Activated naive CD8-positive, alpha-beta T cell treated with anti-CD3 and anti-CD28 coated beads, Interleukin-2, amount 50 U/mL, for 24 hours (primary cell): ENCODE results near the gene AGXT.

Source experiments
- ATAC-seq: fragments of 150-1000 bp; cut with Tn5 transposase; one replicate; pipeline ENCODE4 v1.10.0; 2021
- DNase-seq: peaks from one replicate; pipeline ENCODE4 v3.0.0; 2021
- H3K27ac Mint-ChIP-seq: one replicate; pipeline ENCODE4 v1.8.0; 2021; ENCODE audit warnings: mild to moderate bottlenecking, mixed read lengths
- H3K27me3 Mint-ChIP-seq: one replicate; pipeline ENCODE4 v1.8.0; 2021; ENCODE audit warnings: mixed read lengths
- H3K36me3 Mint-ChIP-seq: one replicate; pipeline ENCODE4 v1.8.0; 2021; ENCODE audit warnings: low read depth, mixed read lengths
- H3K4me1 Mint-ChIP-seq: one replicate; pipeline ENCODE4 v1.8.0; 2021; ENCODE audit warnings: mixed read lengths
- H3K4me3 Mint-ChIP-seq: one replicate; pipeline ENCODE4 v1.8.0; 2021; ENCODE audit warnings: mild to moderate bottlenecking, moderate library complexity, mixed read lengths
- H3K9me3 Mint-ChIP-seq: one replicate; pipeline ENCODE4 v1.8.0; 2021; ENCODE audit warnings: mixed read lengths

AGXT gene

DNA sequence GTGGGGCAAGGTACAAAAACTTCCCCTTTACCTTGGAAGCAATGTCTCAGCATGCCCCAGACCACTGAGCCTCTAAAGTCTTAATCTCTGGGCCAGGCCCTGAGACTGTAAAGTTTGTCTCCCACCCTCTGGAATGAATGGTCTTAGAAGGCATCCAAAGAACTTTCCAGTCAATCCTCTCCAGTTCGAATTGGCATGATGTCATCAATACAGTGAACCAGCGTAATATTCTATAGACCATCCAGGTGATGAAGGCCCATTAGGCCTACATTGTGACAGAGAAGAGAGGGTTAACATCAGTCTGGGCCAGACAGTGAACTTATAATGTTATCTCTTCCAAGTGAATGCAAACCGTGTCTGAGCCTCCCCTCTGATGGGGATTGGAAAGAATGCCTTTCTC is 16.1 kb downstream of the AGXT start:
- no peaks in the 10 kb centered on the region for H3K36me3 Mint-ChIP-seq
- no peak overlapping the region for H3K27ac Mint-ChIP-seq
- no peaks in the 10 kb centered on the region for H3K4me1 Mint-ChIP-seq
- no peak for ATAC-seq
- H3K9me3 Mint-ChIP-seq = no peaks in the 10 kb centered on the region
- H3K4me3 Mint-ChIP-seq = no peak overlapping the region
- no peak for DNase-seq
- no peaks in the 10 kb centered on the region for H3K27me3 Mint-ChIP-seq

DNA sequence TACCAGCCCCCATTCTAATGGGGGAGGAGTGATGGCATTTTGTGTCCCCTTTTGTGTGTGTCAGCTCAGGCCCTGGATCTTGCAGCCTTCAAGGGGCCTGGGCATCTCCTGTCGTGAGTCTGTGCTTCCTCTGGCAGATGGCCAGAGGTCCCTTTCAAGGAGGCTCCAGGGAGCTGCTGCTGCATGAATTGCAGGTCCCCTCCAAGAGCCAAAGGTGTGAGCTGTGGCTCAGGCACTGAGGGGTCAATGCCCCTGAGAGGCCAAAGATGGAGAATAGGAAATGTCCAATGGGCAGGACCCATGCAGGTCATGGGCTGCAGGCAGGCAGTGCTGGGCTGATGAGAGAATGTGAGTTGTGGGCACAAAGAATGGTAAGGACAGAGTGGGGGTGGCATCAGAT is 16.9 kb downstream of the AGXT start:
- H3K27me3 Mint-ChIP-seq = no peaks in the 10 kb centered on the region
- no peak for ATAC-seq
- no peak overlapping the region for H3K4me3 Mint-ChIP-seq
- no peaks in the 10 kb centered on the region for H3K9me3 Mint-ChIP-seq
- no peak for DNase-seq
- no peak overlapping the region for H3K27ac Mint-ChIP-seq
- no peaks in the 10 kb centered on the region for H3K36me3 Mint-ChIP-seq
- no peaks in the 10 kb centered on the region for H3K4me1 Mint-ChIP-seq

DNA sequence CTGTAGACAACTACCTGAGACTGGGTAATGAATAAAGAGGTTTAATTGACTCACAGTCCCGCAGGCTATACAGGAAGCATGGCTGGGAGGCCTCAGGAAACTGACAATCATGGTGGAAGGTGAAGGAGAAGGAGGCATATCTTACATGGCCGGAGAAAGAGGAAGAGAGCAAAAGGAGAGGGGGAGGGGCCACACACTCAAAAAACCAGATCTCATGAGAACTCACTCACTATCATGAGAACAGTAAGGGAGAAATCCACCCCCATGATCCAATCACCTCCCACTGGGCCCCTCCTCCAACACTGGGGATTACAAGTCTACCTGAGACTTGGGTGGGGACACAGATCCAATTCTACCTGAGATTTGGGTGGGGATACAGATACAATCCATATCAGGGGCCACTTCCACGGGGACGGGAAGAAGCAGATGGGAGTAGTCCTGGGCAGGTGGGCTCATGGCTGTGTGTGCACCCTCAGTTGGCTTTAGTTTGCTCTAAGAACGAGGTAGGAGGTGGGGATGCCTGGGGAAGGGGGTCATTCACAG is 17.5 kb downstream of the AGXT start:
- Mint-ChIP-seq H3K4me1 (no peaks in the 10 kb centered on the region), H3K27ac (no peak overlapping the region), H3K4me3 (no peak overlapping the region), H3K36me3 (no peaks in the 10 kb centered on the region), H3K9me3 (no peaks in the 10 kb centered on the region), H3K27me3 (no peaks in the 10 kb centered on the region)
- no peak for ATAC-seq
- DNase-seq = no peak

DNA sequence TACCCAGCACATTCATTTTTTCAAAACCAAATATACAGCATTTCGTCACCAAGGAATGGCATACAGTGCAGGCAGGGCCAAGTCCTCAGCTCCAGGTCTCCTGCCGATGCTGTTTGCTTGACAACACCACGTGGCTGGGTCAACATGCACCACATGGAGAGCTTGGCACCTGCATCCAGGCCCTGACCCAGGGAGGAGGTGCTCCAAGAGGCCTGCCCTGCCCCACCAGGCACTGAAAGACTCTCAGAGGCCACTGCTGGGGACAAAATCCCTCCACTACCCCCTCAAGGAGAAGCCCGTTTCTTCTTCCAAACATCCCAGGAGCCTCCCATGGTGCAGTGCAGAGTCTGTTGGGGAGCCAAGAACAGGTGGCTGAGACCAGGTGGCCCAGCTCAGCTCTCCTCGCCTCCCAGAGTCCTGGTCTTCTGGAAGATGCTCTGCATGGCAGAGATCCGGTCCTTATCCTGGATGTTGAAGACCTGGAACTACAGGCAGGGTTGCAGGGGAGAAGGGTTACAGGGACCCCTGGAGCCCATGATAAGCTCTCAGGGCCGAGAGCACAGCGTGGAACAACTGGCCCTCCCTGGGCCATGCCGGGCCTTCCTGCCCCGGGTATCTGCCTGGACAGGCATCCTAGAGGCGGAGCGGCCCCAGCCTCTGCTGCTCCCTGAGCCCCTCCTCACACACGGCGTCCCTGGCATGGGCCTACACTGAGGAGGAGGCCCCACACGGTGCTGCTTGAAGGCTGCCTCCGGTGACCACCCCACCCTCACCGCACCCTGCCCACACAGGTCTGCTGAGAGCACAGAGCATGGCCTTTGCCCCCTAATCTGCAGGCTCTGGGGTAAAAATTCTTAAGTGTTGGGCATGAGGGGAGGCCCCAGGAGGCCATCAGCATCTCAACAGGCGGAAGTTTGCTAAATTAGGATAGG is 18.3 kb downstream of the AGXT start:
- Mint-ChIP-seq H3K9me3 (no peaks in the 10 kb centered on the region), H3K4me1 (no peaks in the 10 kb centered on the region), H3K27me3 (no peaks in the 10 kb centered on the region), H3K27ac (no peak overlapping the region), H3K36me3 (no peaks in the 10 kb centered on the region), H3K4me3 (no peak overlapping the region)
- DNase-seq (no peak), ATAC-seq (no peak)

DNA sequence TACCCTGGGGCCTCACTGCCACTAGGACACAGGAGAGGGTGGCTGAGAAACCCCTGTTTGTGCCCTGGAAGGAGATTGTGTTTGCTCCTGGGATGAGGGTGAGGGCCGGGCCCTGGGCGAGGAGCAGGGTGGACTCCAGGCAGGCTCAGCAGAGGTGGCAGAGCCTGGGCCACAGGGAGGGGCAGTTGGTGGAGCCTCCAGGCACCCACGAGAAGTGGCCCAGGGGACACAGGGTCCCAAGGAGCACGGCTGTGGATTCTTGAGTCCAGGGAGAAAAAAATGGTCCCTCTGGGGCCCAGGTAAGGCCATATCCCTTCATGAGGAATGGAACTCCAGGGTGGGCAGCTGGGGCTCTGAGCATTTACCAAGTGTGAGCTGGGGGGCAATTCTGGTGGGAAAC is 19.0 kb downstream of the AGXT start:
- H3K27me3 Mint-ChIP-seq = no peaks in the 10 kb centered on the region
- H3K9me3 Mint-ChIP-seq = no peaks in the 10 kb centered on the region
- ATAC-seq = no peak
- H3K36me3 Mint-ChIP-seq = no peaks in the 10 kb centered on the region
- no peak for DNase-seq
- H3K4me3 Mint-ChIP-seq = no peak overlapping the region
- H3K4me1 Mint-ChIP-seq = no peaks in the 10 kb centered on the region
- H3K27ac Mint-ChIP-seq = no peak overlapping the region

DNA sequence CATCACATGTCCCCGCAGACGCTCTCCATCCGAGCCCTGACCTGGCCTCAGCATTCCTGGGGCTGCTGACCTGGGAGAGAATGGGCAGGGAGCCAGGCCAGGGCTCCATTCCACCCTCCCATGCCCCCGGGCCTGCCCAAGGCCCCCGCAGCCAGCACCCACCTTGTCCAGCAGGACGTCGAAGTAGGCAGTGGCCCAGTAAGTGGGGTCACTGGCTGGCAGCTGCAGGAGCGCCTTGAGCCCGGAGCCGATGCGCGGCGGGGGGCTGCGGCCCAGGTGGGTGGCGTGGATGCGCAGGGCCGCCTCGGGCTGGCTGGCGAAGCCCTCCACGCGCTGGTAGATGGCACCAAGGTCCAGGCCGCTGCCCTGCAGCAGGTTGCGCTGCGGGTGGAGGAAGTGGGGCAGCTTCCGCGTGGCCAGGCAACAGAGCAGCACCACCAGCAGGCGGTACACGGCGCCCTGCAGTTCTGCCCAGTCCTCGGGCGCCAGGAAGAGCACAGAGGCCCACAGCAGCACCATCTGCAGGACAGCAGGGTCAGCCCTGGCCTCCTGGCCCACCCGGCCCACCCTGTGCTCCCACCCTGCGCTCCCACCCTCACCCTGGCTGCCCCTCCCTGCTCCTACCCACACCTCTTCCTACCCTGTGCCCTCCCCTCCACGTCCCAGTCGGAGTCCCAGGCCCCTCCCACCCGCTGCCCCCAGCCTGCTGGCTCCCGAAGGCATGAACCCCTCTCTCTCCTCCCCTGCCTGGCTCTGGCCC is 19.7 kb downstream of the AGXT start:
- Mint-ChIP-seq H3K27me3 (no peaks in the 10 kb centered on the region), H3K36me3 (no peaks in the 10 kb centered on the region), H3K27ac (no peak overlapping the region), H3K9me3 (no peaks in the 10 kb centered on the region), H3K4me3 (no peak overlapping the region), H3K4me1 (no peaks in the 10 kb centered on the region)
- ATAC-seq (no peak), DNase-seq (no peak)

DNA sequence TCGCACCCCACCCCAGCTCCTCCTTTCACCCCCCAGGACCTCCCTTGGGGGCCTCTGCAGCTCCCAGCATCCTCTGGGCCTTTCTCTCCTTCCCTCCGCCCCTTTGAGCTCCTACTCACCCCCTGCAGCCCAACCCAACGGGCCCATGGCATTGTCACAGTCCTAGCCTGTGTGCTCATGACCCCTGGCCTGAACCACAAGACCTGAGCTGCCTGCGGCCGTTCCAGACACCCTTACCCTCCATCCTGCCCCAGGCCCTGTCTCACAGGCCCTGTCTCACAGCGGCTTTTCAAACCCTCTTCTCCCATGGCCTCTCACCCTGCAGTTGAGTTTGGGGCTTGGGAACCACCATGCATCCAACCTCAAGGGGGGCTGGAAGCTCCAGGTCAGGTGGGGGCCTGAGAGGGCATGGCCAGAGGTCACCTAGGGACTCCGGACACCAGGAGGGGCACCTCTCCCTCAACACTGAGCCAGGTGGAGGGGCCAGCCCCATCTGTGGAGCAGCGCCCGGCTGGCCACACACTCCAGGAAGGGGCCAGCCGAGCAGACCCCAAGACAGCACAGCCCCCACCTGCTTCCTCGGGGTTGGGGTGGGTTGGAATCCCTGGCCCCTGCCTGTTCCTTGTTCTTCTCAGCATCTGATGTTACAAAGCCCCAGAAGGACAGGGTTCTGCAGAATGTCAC is 20.4 kb downstream of the AGXT start:
- no peak for ATAC-seq
- Mint-ChIP-seq H3K27me3 (no peaks in the 10 kb centered on the region), H3K9me3 (no peaks in the 10 kb centered on the region), H3K36me3 (no peaks in the 10 kb centered on the region), H3K27ac (no peak overlapping the region), H3K4me1 (peaks cover 5% of the 10 kb centered on the region), H3K4me3 (no peak overlapping the region)
- no peak for DNase-seq

DNA sequence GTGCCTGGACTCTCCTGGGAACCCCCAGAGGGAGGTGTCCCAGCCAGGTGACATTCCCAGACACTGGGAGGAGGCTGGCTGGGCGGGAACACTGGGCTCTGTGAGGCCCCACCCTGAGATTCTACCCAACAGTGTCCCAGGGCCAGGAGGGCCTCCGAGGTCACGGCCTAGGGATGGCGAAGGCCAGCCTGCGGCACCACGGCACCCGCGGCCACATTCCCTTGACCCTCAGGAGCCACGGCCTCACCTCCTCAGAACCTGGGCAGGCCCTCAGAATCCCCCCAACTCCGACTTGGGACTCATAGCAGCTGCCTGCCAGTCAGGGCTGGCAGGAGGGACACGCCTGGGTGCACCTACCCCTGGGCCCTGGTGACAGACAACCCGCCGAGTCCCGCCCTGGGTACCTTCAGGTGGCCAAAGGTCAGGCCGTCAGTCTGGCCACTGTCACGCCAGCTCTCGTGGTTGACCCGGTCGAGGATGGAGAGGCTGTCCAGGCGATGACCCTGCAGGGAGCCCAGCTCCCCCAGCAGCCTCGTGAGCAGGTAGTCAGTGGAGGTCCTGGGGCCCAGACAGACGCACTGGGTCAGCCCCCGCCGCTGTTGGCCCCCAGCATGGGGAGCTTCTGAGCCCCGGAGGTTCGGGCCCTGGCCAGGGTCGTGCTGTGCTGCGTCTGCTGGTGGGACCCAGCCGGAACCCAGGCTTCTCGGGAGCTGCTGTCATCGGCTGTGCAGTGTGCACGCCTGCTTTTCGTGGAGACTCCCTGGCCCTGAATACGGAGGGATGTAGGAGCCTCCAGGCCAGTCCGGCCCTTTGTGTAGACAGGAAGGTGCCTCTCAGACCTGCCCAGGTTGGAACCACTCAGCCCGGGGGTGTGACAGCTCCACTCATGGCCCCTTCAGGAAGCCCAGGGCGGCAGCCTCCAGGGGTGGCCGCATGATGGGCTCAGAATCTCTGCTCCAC is 21.3 kb downstream of the AGXT start:
- Mint-ChIP-seq H3K36me3 (no peaks in the 10 kb centered on the region), H3K9me3 (no peaks in the 10 kb centered on the region), H3K4me1 (peaks cover 5% of the 10 kb centered on the region), H3K27me3 (no peaks in the 10 kb centered on the region), H3K27ac (no peak overlapping the region), H3K4me3 (no peak overlapping the region)
- ATAC-seq (no peak), DNase-seq (no peak)

DNA sequence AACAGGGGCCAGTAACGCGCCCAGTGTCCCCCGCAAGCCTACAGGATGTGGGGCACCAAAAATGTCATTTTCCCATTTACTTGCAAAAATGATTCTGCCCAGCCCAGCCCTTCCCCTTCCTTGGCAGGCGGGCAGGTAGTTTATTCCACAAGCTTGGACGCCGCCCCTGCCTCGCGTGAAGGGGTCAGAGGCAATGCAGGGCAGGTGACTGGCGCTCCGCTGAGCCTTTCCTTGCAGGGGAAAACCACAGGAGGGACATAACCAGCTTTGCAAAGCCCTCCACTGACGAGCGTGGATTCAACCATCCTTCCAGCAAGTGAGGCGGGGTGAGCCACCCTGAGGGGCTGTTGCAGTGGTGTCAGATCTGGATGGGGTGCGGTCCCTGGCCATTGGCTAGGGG is 22.1 kb downstream of the AGXT start:
- no peaks in the 10 kb centered on the region for H3K9me3 Mint-ChIP-seq
- H3K27me3 Mint-ChIP-seq = no peaks in the 10 kb centered on the region
- no peak overlapping the region for H3K4me3 Mint-ChIP-seq
- DNase-seq = no peak
- peaks cover 5% of the 10 kb centered on the region for H3K4me1 Mint-ChIP-seq
- ATAC-seq = no peak
- no peaks in the 10 kb centered on the region for H3K36me3 Mint-ChIP-seq
- no peak overlapping the region for H3K27ac Mint-ChIP-seq

DNA sequence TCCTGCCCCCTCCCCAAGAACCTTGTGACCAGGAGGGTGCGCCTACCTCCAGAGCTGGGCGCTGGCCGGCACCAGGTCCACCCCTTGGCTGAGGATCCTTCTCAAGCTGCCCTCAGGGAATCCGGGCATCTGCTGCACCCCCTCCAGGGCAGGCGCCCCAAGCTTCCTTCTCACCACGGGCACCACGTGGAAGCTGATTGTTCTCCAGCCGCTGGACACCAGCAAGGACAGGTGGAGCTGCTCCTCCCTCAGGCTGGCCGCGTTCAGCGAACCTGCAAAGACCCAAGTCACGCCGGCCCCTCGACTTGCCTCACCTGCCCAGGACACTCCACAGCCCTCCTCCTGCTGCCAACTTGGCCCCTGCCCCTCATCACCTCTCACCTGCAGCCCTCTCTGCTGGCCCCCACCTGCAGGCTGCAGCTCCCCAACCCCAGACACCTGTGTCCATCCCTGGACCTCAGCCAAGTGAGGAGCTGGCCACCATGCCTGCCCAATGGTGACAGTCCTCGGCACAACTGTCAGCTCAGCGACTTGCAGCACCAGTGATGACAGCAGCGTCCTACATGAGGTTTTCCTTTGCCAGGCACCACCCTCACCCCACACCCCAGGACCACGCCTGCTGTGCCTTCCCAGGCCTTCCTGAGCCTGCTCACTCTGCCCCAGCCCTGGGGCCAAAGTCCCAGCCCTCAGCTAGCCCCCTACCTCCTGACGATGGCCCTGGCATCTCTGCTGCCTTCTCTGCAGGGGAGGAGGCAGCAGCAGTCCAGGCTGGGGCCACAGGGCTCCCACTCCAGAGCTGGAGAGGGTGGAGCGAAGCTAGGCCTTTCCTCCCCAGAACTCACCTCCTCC is 23.1 kb downstream of the AGXT start:
- Mint-ChIP-seq H3K4me1 (peaks cover 5% of the 10 kb centered on the region), H3K27me3 (no peaks in the 10 kb centered on the region), H3K4me3 (no peak overlapping the region), H3K9me3 (no peaks in the 10 kb centered on the region), H3K27ac (no peak overlapping the region), H3K36me3 (no peaks in the 10 kb centered on the region)
- DNase-seq = no peak
- no peak for ATAC-seq

DNA sequence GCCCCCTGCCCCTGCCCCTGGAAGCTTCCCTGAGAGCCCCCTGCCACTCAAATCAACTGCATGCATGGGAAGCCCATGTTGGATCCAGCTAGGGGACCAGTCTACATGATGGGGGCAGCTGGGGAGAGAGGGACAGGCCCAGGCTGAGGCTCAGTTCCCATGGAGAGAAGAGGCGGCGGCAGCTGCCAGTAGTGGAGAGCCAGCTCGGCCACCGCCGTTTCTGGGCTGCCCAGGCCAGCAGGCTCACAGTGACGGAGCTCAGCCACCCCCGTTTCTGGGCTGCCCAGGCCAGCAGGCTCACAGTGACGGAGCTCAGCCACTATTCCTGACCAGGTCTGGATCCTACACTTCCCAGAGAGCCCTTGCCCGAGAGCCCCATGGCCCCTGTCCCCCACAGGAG is 23.7 kb downstream of the AGXT start:
- H3K4me1 Mint-ChIP-seq = peaks cover 5% of the 10 kb centered on the region
- no peaks in the 10 kb centered on the region for H3K9me3 Mint-ChIP-seq
- H3K27ac Mint-ChIP-seq = no peak overlapping the region
- DNase-seq (no peak), ATAC-seq (no peak)
- H3K27me3 Mint-ChIP-seq = no peaks in the 10 kb centered on the region
- H3K36me3 Mint-ChIP-seq = no peaks in the 10 kb centered on the region
- no peak overlapping the region for H3K4me3 Mint-ChIP-seq

DNA sequence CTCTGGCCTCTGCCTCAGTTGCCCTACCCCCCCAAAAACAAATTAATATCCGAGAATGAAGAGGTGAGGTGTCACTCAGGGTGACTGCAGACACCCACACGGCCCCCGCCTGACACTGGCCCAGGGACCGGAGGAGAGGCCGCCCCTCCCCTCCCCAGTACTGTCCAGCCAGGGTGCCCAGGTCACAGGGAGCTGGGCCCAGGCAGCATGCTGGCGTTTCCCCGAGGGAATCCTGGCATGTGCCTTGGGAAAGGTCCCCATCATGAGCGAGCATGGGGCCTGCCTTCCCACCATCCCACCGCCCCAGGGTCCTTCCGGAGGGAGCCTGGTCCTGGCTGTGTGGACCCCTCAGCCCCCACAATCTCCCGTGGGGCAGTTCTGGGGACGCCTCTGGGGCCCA is 24.3 kb downstream of the AGXT start:
- H3K9me3 Mint-ChIP-seq = no peaks in the 10 kb centered on the region
- H3K36me3 Mint-ChIP-seq = no peaks in the 10 kb centered on the region
- no peak overlapping the region for H3K27ac Mint-ChIP-seq
- no peak for ATAC-seq
- H3K27me3 Mint-ChIP-seq = peaks cover 1% of the 10 kb centered on the region
- peaks cover 5% of the 10 kb centered on the region for H3K4me1 Mint-ChIP-seq
- no peak for DNase-seq
- H3K4me3 Mint-ChIP-seq = no peak overlapping the region

DNA sequence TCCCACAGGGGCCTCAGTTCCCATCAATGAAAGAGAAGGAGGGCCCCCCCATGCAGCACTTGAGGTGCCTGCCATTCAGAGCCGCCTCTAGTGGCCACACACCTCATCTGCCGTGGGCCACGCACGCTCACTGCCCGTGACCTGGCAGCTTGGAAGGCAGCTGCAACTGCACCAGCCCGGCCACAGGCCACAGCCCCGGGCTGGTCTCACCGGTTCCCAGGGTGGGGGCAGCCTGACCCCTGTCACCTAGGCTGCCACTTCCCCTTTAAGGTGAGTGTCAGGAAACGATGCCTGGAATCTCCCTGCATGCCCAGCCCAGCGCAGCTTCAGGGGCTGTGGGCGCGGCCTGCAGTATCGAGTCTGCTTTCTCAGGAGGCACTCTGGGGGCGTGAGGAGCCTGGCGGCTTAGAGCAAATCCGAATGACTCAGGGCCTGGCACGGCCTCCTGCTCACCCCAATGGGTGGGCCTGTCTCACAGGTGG is 24.8 kb downstream of the AGXT start:
- DNase-seq (peak; percentile 67), ATAC-seq (peak; percentile 75)
- no peak overlapping the region for H3K4me3 Mint-ChIP-seq

More for the DNA sequence above, 24.8 kb downstream of the AGXT start:
- Mint-ChIP-seq H3K27me3 (peaks cover 2% of the 10 kb centered on the region), H3K36me3 (no peaks in the 10 kb centered on the region), H3K27ac (peak overlapping the region; percentile 56), H3K9me3 (no peaks in the 10 kb centered on the region), H3K4me1 (peaks cover 5% of the 10 kb centered on the region)
